Ovary (tissue), 9 donors: ENCODE results near the gene HIGD2A. TPM values are rescaled to one million over a fixed set of nuclear protein-coding genes. Genes with fewer than 3 reads are reported as not detected.
A peak's percentile ranks its signal among the peaks of the same experiment; 100 is the strongest.

Experiments
- DNase-seq, 5 donors: peaks; one replicate each; pipeline ENCODE4 v3.0.0-alpha.2; 2019 to 2020
- H3K27ac ChIP-seq, 2 donors: fragments of 200-600 bp; one replicate each; pipeline versions ENCODE4 v1.5.1 to v1.8.0; 2019 to 2022
- H3K27me3 ChIP-seq: fragments of 200-600 bp; one replicate; pipeline ENCODE4 v1.8.0; 2022
- H3K36me3 ChIP-seq: fragments of 200-600 bp; sonication (generic); one replicate; pipeline ENCODE4 v1.5.1; 2019
- H3K4me1 ChIP-seq: one replicate; pipeline ENCODE4 v1.8.1; 2013; ENCODE audit warnings: mild to moderate bottlenecking, moderate library complexity; ENCODE audit not compliant: insufficient read depth
- H3K4me3 ChIP-seq: fragments of 200-600 bp; sonication (generic); one replicate; pipeline ENCODE4 v1.5.1; 2017
- H3K9me3 ChIP-seq, 2 donors: fragments of 200-600 bp in 1 of 2; sonication (generic) in 1 of 2; one replicate each; pipeline versions ENCODE4 v1.5.1 to v1.8.1; 2013 to 2019; ENCODE audit warnings: mild to moderate bottlenecking in 1 of 2, moderate library complexity in 1 of 2
- CTCF ChIP-seq, 3 donors: fragments of 450-650 bp in 2 of 3; fragments of 200-600 bp in 1 of 3; IDR thresholded peaks; one replicate each; pipeline versions ENCODE4 v1.5.1 to v1.8.0; 2016 to 2022; ENCODE audit warnings: antibody characterized with exemption in 3 of 3, mild to moderate bottlenecking in 1 of 3
- EP300 ChIP-seq: sonication (generic); formaldehyde crosslinking; IDR thresholded peaks from one replicate; pipeline ENCODE4 v1.6.1; 2017; ENCODE audit warnings: antibody characterized with exemption
- POLR2A ChIP-seq: fragments of 450-650 bp; IDR thresholded peaks from one replicate; pipeline ENCODE4 v1.6.1; 2017; ENCODE audit warnings: antibody characterized with exemption, mild to moderate bottlenecking, moderate library complexity
- WGBS, 3 donors: extraction: QIAGEN DNeasy Blood & Tissue Kit in 1 of 3; methylation state at CpG; one replicate each; pipeline versions ENCODE4 v1.1.5 to v1.1.7; 2013 to 2017; 5-methylcytosine and 5-hydroxymethylcytosine counted together
- intact Hi-C, 4 donors: fragments of 100-400 bp; cut with DNase I; formaldehyde crosslinking; loops; one replicate each; pipeline versions ENCODE4 v1.11.0 to v1.15.1; 2022 to 2023
- polyA plus RNA-seq, 2 donors: library from polyadenylated mRNA; stranded (reverse); fragments of 200-250 nt in 1 of 2; fragments of 350-450 nt in 1 of 2; fragmentation: Illumina TruSeq in 1 of 2; extraction: RNeasy Lipid Tissue Mini Kit (QIAGEN cat#74804) in 1 of 2; gene quantifications; one replicate each; pipeline ENCODE4 v1.2.3, GENCODE V29; 2013 to 2014
- total RNA-seq, 7 donors: library from RNA; depleted of rRNA in 2 of 7; stranded (reverse); fragments of >200 nt in 2 of 7; fragmentation: NEBNext Ultra II Directional in 3 of 7; extraction: Animal tissue kit (Norgen Biotek cat#: 25700) in 3 of 7; gene quantifications; one replicate each; pipeline versions ENCODE4 v1.1.0 to v1.2.4, GENCODE V29; 2016 to 2023
- donor health status: DM: no; HTN: no; CAD: no; lungs with moderate emphysema.
- donor health status: DM: no; HTN: no; CAD: no.
- donor health status: Bipolar disorder and iron deficiency.
- donor health status: DM: yes; HTN: yes; CAD: no.
- donor health status: DM: no; HTN: no; CAD: no.
- donor health status: DM: yes; HTN: yes; CAD: no.

The HIGD2A gene
- total and polyA plus RNA-seq, 9 donors = 64.3 to 131 (median 100) TPM

GRCh38 chr5:176373100-176373818, 15.3 kb upstream of the HIGD2A start:
- 43 to 49% (median 47%) methylated on average over 7 of the region's 7 CpGs for WGBS, 3 donors
- intact Hi-C loops = no loop called here
- no peaks in the 10 kb centered on the region for H3K36me3 ChIP-seq
- peak in 4 of 5 donors; percentile 59 to 68 (median 64) for DNase-seq
- H3K4me3 ChIP-seq = no peak overlapping the region
- H3K27me3 ChIP-seq = no peaks in the 10 kb centered on the region
- H3K4me1 ChIP-seq = peaks cover 3% of the 10 kb centered on the region
- no peak for TF ChIP-seq CTCF (IDR thresholded peaks at IDR 0.05)
- TF ChIP-seq EP300 = no peak
- TF ChIP-seq POLR2A = no peak
- H3K27ac ChIP-seq = peak overlapping the region in 1 of 2 donors; percentile 2
- H3K9me3 ChIP-seq = no peaks in the 10 kb centered on the region

- H3K9me3 ChIP-seq = no peaks in the 10 kb centered on the region
- no peaks in the 10 kb centered on the region for H3K36me3 ChIP-seq
- intact Hi-C loops = no loop called here
- TF ChIP-seq CTCF (IDR thresholded peaks at IDR 0.05) (no peak), EP300 (no peak), POLR2A (no peak)
- no peak overlapping the region for H3K27ac ChIP-seq
- 87 to 90% (median 88%) methylated on average over 3 of the region's 3 CpGs for WGBS, 3 donors
- H3K4me3 ChIP-seq = no peak overlapping the region
- H3K4me1 ChIP-seq = no peaks in the 10 kb centered on the region
- no peak for DNase-seq
- no peaks in the 10 kb centered on the region for H3K27me3 ChIP-seq
Measured at GRCh38 chr5:176379881-176380280, 8.7 kb upstream of the HIGD2A start.

GRCh38 chr5:176381423-176381822, 7.1 kb upstream of the HIGD2A start:
- intact Hi-C loops = no loop called here
- TF ChIP-seq EP300 = no peak
- TF ChIP-seq CTCF (IDR thresholded peaks at IDR 0.05) = no peak
- no peak for TF ChIP-seq POLR2A
- H3K27ac ChIP-seq = no peak overlapping the region
- no peaks in the 10 kb centered on the region for H3K36me3 ChIP-seq
- WGBS, 3 donors = 69 to 79% (median 71%) methylated on average over 3 of the region's 3 CpGs
- H3K27me3 ChIP-seq = no peaks in the 10 kb centered on the region
- no peak overlapping the region for H3K4me3 ChIP-seq
- no peaks in the 10 kb centered on the region for H3K4me1 ChIP-seq
- no peaks in the 10 kb centered on the region for H3K9me3 ChIP-seq
- DNase-seq = no peak

GRCh38 chr5:176381979-176382378, 6.6 kb upstream of the HIGD2A start:
- intact Hi-C loops = no loop called here
- DNase-seq = peak in 1 of 5 donors; percentile 6
- Histone ChIP-seq H3K27me3 (no peaks in the 10 kb centered on the region), H3K4me3 (no peak overlapping the region), H3K4me1 (peaks cover under 1% of the 10 kb centered on the region), H3K36me3 (no peaks in the 10 kb centered on the region), H3K27ac (no peak overlapping the region), H3K9me3 (no peaks in the 10 kb centered on the region)
- TF ChIP-seq CTCF (IDR thresholded peaks at IDR 0.05) = no peak
- TF ChIP-seq EP300 = no peak
- TF ChIP-seq POLR2A = no peak
- WGBS, 3 donors = 87 to 91% (median 90%) methylated on average over 3 of the region's 3 CpGs
